NCI-H226 (cell line): Measurements from ENCODE around the gene MSH3.
"Not testable (repeated sequence)": the region's sequence is repeated elsewhere in the genome, so short reads cannot be mapped to it uniquely, and the experiment has no call there.

Source experiments
- DNase-seq: peaks from one replicate; pipeline ENCODE4 v3.0.0-alpha.2; 2015

MSH3 gene

GRCh38 chr5:80659106-80659505 lies 4.7 kb downstream of the MSH3 start:
- DNase-seq: no peak

GRCh38 chr5:80660661-80661060 lies 6.2 kb downstream of the MSH3 start:
- not testable (repeated sequence) for DNase-seq

GRCh38 chr5:80662108-80662507 lies 7.7 kb downstream of the MSH3 start:
- no peak for DNase-seq

- DNase-seq: no peak
These were observed 10.6 kb downstream of the MSH3 start for GRCh38 chr5:80665057-80665456.

- no peak for DNase-seq
These were observed 12.9 kb downstream of the MSH3 start for GRCh38 chr5:80667384-80667783.

- no peak for DNase-seq
These were observed 13.8 kb downstream of the MSH3 start for GRCh38 chr5:80668016-80668969.

GRCh38 chr5:80672140-80672736 lies 17.8 kb downstream of the MSH3 start:
- peak; percentile 48 for DNase-seq

- no peak for DNase-seq
These were observed 22.3 kb downstream of the MSH3 start for GRCh38 chr5:80676706-80677105.

- no peak for DNase-seq
These were observed 32.3 kb downstream of the MSH3 start for GRCh38 chr5:80686757-80687156.

GRCh38 chr5:80688648-80689420 lies 34.4 kb downstream of the MSH3 start:
- DNase-seq: no peak

- DNase-seq: no peak
These were observed 35.2 kb downstream of the MSH3 start for GRCh38 chr5:80689627-80690026.

- DNase-seq: no peak
These were observed 41.2 kb downstream of the MSH3 start for GRCh38 chr5:80695666-80696065.

GRCh38 chr5:80696450-80696849 lies 42.0 kb downstream of the MSH3 start:
- DNase-seq: no peak

GRCh38 chr5:80697100-80697499 lies 42.6 kb downstream of the MSH3 start:
- DNase-seq: no peak

GRCh38 chr5:80698369-80698768 lies 43.9 kb downstream of the MSH3 start:
- DNase-seq: no peak

- peak; percentile 75 for DNase-seq
These were observed 47.1 kb downstream of the MSH3 start for GRCh38 chr5:80701597-80701996.

- DNase-seq: no peak
These were observed 48.8 kb downstream of the MSH3 start for GRCh38 chr5:80703291-80703690.

GRCh38 chr5:80703747-80704146 lies 49.3 kb downstream of the MSH3 start:
- no peak for DNase-seq

GRCh38 chr5:80704221-80704620 lies 49.8 kb downstream of the MSH3 start:
- DNase-seq: no peak

- no peak for DNase-seq
These were observed 50.8 kb downstream of the MSH3 start for GRCh38 chr5:80705216-80705769.

GRCh38 chr5:80705801-80706200 lies 51.3 kb downstream of the MSH3 start:
- no peak for DNase-seq

GRCh38 chr5:80706835-80707447 lies 52.5 kb downstream of the MSH3 start:
- no peak for DNase-seq

- no peak for DNase-seq
These were observed 53.2 kb downstream of the MSH3 start for GRCh38 chr5:80707645-80708044.
